ENCODE measurements around the gene OXT. TPM values are rescaled to one million over a fixed set of nuclear protein-coding genes. Genes with fewer than 3 reads are reported as not detected.

The OXT gene
- total and polyA plus RNA-seq, 2 donors (not counting 3 experiments of a cell fraction or from before 2014, with no cell fraction given) = not detected

DNA sequence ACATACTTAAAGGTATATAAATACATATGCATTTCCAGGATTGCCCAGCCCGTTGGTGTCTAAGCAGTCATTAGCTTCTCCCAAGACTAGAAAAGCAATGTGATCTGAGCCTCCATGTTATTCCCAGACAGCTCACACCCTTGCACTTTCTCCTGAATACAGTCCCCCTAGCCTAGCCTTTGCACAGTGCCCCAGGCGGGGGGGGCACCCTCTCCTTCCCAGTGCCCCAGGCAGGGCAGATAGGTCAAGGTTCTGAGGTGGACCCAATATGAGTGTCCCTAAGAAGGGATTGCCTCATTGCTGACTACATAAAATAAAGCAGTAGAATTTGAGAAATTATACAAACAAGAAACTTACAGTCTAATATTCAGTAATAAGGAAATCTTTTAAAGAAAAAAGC lies 43.4 kb upstream of the OXT start:
- Histone ChIP-seq H4K20me1 (replicated peaks; ENCODE audit: control insufficient read depth, extremely low read depth, insufficient read depth, low read length) (no peaks in the 10 kb centered on the region), H3K4me3 (replicated peaks in 1 of 3; ENCODE audit: insufficient read depth in 1 of 3, low read depth in 1 of 3, low read length in 3 of 3) (no peak overlapping the region), H3K4me2 (ENCODE audit: insufficient read depth, low read length) (no peak overlapping the region), H3K9me1 (replicated peaks; ENCODE audit: control insufficient read depth, extremely low read depth, insufficient read depth, low read length) (no peaks in the 10 kb centered on the region), H3K4me1 (ENCODE audit: control insufficient read depth, extremely low read depth, insufficient read depth, low read length) (no peaks in the 10 kb centered on the region), H2AFZ (ENCODE audit: low read depth, low read length) (no peak overlapping the region), H3K27ac (ENCODE audit: insufficient read depth, low read depth, low read length) (no peak overlapping the region), H3K9me3 (replicated peaks; ENCODE audit: control insufficient read depth, insufficient read depth, low read length) (no peaks in the 10 kb centered on the region), H3K79me2 (ENCODE audit: control insufficient read depth, insufficient read depth, low read length) (no peaks in the 10 kb centered on the region), H3K36me3 (ENCODE audit: control insufficient read depth in 2 of 2, extremely low read depth in 1 of 2, insufficient read depth in 2 of 2, low read length in 2 of 2) (peaks cover 0 to 47% of the 10 kb centered on the region in 2 experiments), H3K9ac (replicated peaks; ENCODE audit: extremely low read depth, insufficient read depth, low read length) (no peak overlapping the region), H3K27me3 (ENCODE audit: control insufficient read depth in 2 of 2, insufficient read depth in 2 of 2, low read length in 2 of 2) (no peaks in the 10 kb centered on the region)
- no TSS peak for BruUV-seq (replicated peaks)
- POLR2A ChIA-PET = no interaction called here
- CTCF ChIA-PET = no interaction called here
- dilution Hi-C loops (cut with MboI; ENCODE audit: extremely low pct_ligation_motif_present, low sequenced_read_pairs) = no loop called here
- intact Hi-C loops (cut with micrococcal nuclease) = no loop called here
- no peak for DNase-seq (ENCODE audit: low read depth, low spot score)
- TF ChIP-seq, protein P1, sequence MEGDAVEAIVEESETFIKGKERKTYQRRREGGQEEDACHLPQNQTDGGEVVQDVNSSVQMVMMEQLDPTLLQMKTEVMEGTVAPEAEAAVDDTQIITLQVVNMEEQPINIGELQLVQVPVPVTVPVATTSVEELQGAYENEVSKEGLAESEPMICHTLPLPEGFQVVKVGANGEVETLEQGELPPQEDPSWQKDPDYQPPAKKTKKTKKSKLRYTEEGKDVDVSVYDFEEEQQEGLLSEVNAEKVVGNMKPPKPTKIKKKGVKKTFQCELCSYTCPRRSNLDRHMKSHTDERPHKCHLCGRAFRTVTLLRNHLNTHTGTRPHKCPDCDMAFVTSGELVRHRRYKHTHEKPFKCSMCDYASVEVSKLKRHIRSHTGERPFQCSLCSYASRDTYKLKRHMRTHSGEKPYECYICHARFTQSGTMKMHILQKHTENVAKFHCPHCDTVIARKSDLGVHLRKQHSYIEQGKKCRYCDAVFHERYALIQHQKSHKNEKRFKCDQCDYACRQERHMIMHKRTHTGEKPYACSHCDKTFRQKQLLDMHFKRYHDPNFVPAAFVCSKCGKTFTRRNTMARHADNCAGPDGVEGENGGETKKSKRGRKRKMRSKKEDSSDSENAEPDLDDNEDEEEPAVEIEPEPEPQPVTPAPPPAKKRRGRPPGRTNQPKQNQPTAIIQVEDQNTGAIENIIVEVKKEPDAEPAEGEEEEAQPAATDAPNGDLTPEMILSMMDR (IDR thresholded peaks at IDR 0.05; ENCODE audit: extremely low read depth in 1 of 2, insufficient read depth in 1 of 2, low read depth in 1 of 2, low read length in 2 of 2) = no peak
- TF ChIP-seq EZH2 (IDR thresholded peaks at IDR 0.05; ENCODE audit: borderline replicate concordance, low read depth, low read length, severe bottlenecking) (no peak), FOS (IDR thresholded peaks at IDR 0.05; ENCODE audit: borderline replicate concordance, insufficient read depth, low read length) (no peak), POLR2A (IDR thresholded peaks at IDR 0.05; ENCODE audit: low read depth, low read length) (no peak), MYC (IDR thresholded peaks at IDR 0.05; ENCODE audit: low read depth, low read length) (no peak), JUN (IDR thresholded peaks at IDR 0.05; ENCODE audit: borderline replicate concordance, insufficient read depth, insufficient read length, low read depth) (no peak), MAX (IDR thresholded peaks at IDR 0.05; ENCODE audit: insufficient read depth, insufficient read length) (no peak), POLR2AphosphoS5 (IDR thresholded peaks at IDR 0.05; ENCODE audit: insufficient read depth, low read depth, low read length) (no peak)
- no peak for FAIRE-seq

Measured in endothelial cell of umbilical vein (primary cell).